Measurements from ENCODE around the gene TMEM175.

Gene TMEM175

GRCh38 chr4:886244-886643 is 46.0 kb upstream of the TMEM175 start:
- no peak overlapping the region for H3K4me3 ChIP-seq (ENCODE audit: low read depth, low read length)
- DNase-seq (ENCODE audit: low read depth), result no peak
- TF ChIP-seq CTCF (IDR thresholded peaks at IDR 0.05; ENCODE audit: low read depth, low read length, missing control alignments), result no peak

- no peak overlapping the region; the same call in 1 of the 2 replicates for H3K4me3 ChIP-seq (ENCODE audit: low read depth, low read length)
- no peak for TF ChIP-seq CTCF (IDR thresholded peaks at IDR 0.05; ENCODE audit: low read depth, low read length, missing control alignments)
- DNase-seq (ENCODE audit: low read depth), result no peak
These were observed 45.1 kb upstream of the TMEM175 start for GRCh38 chr4:887034-887763.

GRCh38 chr4:888029-888428 is 44.2 kb upstream of the TMEM175 start:
- H3K4me3 ChIP-seq (ENCODE audit: low read depth, low read length), result no peak overlapping the region
- no peak for TF ChIP-seq CTCF (IDR thresholded peaks at IDR 0.05; ENCODE audit: low read depth, low read length, missing control alignments)
- DNase-seq (ENCODE audit: low read depth), result no peak

- TF ChIP-seq CTCF (IDR thresholded peaks at IDR 0.05; ENCODE audit: low read depth, low read length, missing control alignments), result no peak
- no peak overlapping the region for H3K4me3 ChIP-seq (ENCODE audit: low read depth, low read length)
- no peak for DNase-seq (ENCODE audit: low read depth)
These were observed 42.7 kb upstream of the TMEM175 start for GRCh38 chr4:889516-889915.

- no peak for DNase-seq (ENCODE audit: low read depth)
- TF ChIP-seq CTCF (IDR thresholded peaks at IDR 0.05; ENCODE audit: low read depth, low read length, missing control alignments), result no peak
These were observed 42.1 kb upstream of the TMEM175 start for GRCh38 chr4:890036-890695.

GRCh38 chr4:891747-892146 is 40.5 kb upstream of the TMEM175 start:
- TF ChIP-seq CTCF (IDR thresholded peaks at IDR 0.05; ENCODE audit: low read depth, low read length, missing control alignments), result peak; percentile 23
- DNase-seq (ENCODE audit: low read depth), result no peak

More at GRCh38 chr4:890036-890695, 42.1 kb upstream of the TMEM175 start:
- H3K4me3 ChIP-seq (ENCODE audit: low read depth, low read length), result no peak overlapping the region

More at GRCh38 chr4:891747-892146, 40.5 kb upstream of the TMEM175 start:
- H3K4me3 ChIP-seq (ENCODE audit: low read depth, low read length), result no peak overlapping the region
